ENCODE measurements around the gene AKAP17A.

AKAP17A gene

GRCh38 chrX:1646009-1646408 lies 54.6 kb downstream of the AKAP17A start:
- TF ChIP-seq CTCF (IDR thresholded peaks at IDR 0.05; ENCODE audit: low read depth, low read length) = no peak

GRCh38 chrX:1649621-1650020 lies 58.2 kb downstream of the AKAP17A start:
- TF ChIP-seq CTCF (IDR thresholded peaks at IDR 0.05; ENCODE audit: low read depth, low read length) = no peak
- peak overlapping the region; percentile 44 for H3K4me3 ChIP-seq (ENCODE audit: low read depth, low read length)

More at GRCh38 chrX:1646009-1646408, 54.6 kb downstream of the AKAP17A start:
- H3K4me3 ChIP-seq (ENCODE audit: low read depth, low read length) = no peak overlapping the region

Data from WI38 (cell line).